Right forelimb (tissue), 1 donor: ENCODE results near the gene ZNF317.
"Not testable (repeated sequence)": the region's sequence is repeated elsewhere in the genome, so short reads cannot be mapped to it uniquely, and the experiment has no call there.

Experiments
- DNase-seq: peaks from one replicate; pipeline ENCODE4 v3.0.0-alpha.2; 2018

ZNF317 gene

DNA sequence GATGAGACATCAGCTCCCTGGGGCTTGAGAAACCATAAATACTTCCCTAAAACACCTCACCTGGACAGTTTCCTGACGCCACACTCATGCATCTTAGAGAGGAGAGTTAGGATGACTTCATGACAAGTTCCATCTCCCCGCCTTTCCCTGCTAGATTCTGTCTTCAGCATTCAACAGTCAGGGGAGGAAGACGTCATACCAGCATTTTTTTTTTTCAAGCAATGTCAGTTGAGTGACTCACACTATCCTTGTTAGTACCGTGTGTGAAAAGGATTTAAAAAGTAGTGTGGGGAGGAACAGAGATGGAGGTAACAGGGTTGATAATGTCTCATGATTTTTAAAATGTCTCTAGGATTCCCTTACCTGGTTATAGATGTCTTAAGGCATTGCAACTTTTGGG is 38.7 kb downstream of the ZNF317 start, which contains the start of gene OR7D2:
TSS of gene OR7D2 (plus strand) at position 79 of the 400 bp plus-strand sequence. CDS start 6,803 bp downstream, outside the sequence.
- DNase-seq, result no peak

DNA sequence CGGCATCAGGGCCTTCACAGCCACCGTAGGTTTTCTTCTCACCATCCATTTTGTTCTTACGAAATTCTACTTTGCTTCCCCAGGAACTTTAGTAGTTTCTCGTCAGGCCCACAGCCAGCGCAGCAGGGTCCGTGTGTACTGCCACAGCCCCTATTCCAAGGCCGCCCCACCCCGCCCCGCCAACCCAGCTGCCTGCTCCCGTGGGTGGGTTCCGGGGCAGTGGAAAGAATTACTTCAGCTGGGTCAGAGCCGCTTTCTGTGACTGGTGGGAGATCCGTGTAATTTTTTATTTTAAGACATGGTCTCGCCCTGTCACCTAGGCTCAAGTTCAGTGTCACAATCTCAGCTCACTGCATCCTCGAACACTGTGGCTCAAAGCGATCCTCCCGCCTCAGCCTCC is 42.8 kb downstream of the ZNF317 start:
- no peak for DNase-seq

DNA sequence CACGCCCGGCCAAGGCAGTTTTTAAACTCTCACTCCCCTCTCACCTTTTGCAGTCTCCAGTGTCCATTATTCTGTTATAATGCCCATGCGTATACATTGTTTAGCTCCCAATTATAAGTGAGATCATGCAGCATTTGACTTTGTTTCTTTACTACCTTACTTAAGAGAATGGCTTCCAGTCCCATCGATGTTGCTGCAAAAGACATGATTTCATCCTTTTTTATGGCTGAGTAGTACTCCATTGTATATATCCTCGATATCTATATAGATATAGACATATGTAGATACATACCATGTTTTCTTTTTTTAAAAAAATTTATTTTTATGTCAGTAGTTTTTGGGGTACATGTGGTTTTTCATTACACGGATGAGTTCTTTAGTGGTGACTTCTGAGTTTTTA is 47.0 kb downstream of the ZNF317 start:
- no peak for DNase-seq

DNA sequence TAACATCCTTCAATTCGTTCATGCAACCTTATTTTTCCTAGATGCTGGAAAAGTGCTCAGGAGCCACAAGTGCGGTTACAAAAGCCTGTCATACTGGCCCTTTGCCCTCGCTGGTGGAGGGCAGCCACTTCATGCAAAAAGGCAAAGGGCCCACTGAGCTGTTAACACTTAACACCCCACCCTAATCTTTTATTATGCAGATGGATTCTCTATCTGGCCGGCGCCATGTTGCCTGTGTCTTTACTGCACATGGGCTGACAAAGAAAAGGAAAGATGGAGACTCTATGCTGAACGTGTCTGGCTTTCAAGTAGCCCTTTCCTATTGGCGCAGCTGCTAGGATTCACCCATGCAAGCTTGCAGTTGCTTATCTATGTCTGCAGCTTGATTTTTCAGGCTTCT is 49.3 kb downstream of the ZNF317 start:
- DNase-seq, result no peak

DNA sequence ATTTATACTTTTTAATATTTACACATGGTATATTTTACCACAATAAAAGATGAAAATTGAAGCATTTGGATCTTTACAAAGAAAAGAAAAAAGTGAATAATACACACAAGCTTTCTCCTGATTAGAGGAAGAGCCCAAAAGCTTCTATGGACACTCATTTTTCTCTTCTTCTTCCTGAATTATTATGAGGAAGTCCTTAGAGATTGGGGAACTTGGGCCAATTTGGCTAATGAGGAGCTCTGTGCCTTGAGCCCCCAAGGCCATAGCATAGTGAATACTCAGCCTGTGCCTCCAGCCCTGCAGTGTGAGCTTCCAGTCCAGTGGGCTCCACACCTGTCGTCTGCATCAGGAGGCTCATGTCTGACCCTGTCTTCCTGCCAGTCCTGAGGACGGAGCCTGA is 57.8 kb downstream of the ZNF317 start:
- DNase-seq, result not testable (repeated sequence)

GRCh38 chr19:9205501-9206113 is 65.4 kb downstream of the ZNF317 start:
- DNase-seq, result peak; percentile 76
